Breast epithelium (tissue), 3 donors: Measurements from ENCODE around the gene LRRK1.

Experiments used
- CTCF ChIP-seq, 3 donors: fragments of 450-650 bp; IDR thresholded peaks; one replicate each; pipeline ENCODE4 v1.5.1; 2016 to 2017; ENCODE audit warnings: antibody characterized with exemption in 3 of 3, mild to moderate bottlenecking in 3 of 3, moderate library complexity in 3 of 3
- POLR2A ChIP-seq: fragments of 450-650 bp; IDR thresholded peaks from one replicate; pipeline ENCODE4 v1.6.1; 2016; ENCODE audit warnings: antibody characterized with exemption, mild to moderate bottlenecking, moderate library complexity

DNA sequence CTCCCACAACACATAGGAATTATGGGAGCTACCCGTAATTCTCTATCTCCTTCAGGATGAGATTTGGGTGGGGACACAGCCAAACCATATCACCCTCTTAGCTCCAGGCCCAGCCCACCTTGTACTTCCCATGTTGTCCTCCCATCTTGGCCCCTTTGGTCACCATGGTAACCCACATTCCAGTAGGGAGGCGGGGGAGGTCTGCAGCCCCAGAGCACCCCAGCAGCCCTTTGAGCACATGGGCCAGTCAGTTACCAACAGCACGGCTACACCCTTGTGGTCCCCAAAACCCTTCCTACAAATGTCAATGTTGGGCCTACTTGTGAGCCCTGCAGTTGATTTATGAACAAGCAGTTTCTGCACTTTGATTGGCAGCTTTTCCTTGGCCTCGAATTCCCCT is 84.5 kb downstream of the LRRK1 start:
- TF ChIP-seq CTCF (IDR thresholded peaks at IDR 0.05) (no peak), POLR2A (no peak)
